Right forelimb (tissue), 1 donor: ENCODE measurements around the gene TNMD.

ENCODE experiments used
- DNase-seq: peaks from one replicate; pipeline ENCODE4 v3.0.0-alpha.2; 2018

Gene TNMD

DNA sequence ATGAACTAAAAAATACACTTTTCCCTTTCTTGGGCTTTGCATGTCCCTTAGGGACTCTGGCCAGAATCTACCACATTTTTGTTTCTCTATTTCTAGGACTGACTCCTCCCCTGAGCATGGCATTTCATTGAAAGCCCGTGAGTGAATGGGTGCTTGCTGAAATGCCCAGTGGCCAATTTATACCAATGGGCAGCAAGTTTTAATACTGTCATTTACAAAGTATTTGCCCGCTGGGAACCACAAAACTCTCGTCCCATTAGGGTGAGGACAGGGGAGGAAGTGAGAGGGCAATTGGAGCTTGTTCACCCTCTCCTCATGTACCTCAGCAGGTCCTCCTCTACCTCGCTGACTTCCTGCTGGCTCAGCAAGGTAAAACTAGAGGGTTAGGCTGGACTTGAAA, 60.4 kb downstream of the TNMD start:
- DNase-seq, result no peak

DNA sequence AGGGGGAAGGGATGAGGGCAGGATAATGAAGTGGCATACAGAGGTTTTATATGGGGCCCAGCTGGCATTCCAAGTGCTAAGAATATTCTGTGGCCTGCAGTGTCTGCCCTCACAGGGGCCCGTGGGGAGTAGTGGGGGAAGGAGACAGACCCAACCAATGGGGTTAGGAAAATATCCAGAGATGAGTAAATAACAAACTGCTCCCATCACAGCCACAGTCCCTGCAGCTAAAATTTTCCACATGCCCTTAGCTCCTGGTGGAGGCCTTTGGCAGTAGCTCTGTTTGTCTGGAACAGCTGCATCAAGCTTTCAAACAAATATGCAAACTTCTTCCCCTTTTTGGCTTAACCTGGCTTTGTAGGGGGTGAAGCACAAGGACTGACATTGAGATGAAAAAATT, 62.4 kb downstream of the TNMD start:
- peak; percentile 42 for DNase-seq

DNA sequence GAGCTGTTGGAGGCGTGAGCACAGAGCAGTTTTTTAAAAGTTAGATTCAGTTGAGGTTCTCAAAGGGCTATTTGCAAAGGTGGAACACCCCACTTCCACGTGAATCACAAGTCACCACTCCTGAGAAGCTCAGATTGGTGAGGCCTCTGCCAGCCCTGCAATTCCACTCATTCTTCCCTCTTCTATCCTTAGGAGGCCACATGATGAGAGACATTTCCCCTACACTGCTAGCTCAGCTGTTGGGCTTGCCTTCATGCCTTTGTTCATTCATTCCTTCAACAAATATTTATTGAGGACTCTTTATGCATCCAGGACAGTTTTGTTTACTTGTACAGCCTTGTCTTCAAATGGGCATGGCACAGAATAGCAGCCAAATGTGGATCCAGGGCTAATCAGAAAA, 63.0 kb downstream of the TNMD start:
- no peak for DNase-seq

DNA sequence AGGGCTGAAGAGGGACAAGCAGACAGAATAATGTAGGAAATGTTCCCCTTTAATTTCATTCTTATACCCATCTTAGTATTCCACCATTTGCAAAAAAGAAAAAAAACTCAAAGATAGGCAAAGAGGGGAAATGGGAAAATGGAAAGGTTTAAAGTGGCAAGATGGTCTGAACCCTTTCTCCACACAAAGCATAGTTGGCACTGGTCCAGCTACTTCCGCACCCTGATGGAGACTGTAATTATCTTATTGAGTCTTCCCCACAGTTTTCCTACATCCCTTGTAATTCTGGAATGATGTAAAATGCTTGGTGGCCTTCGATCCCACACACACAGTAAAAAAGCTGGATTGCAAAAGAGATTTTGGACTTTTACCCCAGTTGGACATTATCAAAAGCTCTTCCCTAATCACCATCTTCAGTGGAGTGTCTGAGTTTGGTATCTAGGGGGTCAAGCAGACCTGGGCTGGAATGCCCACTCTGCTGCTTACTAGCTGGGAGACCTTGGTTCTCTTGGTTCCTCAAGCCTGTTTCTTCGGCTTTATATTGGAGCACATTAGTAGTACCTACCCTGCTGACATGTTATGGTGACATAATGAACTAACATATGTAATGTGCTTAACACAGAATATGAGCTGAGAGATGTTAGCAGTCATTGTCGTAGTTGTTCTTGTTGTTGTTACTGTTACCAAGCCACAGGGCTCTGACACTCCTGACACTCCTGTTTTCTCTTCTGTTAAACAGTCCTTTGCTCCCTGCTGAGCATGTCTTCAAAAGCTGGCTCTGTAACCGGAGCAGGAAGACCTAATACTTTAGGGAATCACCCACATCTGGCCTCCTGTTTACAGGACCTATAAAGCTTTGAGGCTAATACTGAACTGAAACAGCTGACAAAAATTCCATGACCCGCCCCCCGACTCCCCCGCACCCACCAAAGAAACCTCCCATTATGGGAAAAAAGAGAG, 64.0 kb downstream of the TNMD start:
- peak; percentile 70 for DNase-seq
